ENCODE measurements around the gene AP2A2. TPM values are rescaled to one million over a fixed set of nuclear protein-coding genes. Genes with fewer than 3 reads are reported as not detected.
A peak's percentile ranks its signal among the peaks of the same experiment; 100 is the strongest.

AP2A2 gene
- total RNA-seq, 2 experiments from 2014 or later = 60.1 to 66.7 TPM

DNA sequence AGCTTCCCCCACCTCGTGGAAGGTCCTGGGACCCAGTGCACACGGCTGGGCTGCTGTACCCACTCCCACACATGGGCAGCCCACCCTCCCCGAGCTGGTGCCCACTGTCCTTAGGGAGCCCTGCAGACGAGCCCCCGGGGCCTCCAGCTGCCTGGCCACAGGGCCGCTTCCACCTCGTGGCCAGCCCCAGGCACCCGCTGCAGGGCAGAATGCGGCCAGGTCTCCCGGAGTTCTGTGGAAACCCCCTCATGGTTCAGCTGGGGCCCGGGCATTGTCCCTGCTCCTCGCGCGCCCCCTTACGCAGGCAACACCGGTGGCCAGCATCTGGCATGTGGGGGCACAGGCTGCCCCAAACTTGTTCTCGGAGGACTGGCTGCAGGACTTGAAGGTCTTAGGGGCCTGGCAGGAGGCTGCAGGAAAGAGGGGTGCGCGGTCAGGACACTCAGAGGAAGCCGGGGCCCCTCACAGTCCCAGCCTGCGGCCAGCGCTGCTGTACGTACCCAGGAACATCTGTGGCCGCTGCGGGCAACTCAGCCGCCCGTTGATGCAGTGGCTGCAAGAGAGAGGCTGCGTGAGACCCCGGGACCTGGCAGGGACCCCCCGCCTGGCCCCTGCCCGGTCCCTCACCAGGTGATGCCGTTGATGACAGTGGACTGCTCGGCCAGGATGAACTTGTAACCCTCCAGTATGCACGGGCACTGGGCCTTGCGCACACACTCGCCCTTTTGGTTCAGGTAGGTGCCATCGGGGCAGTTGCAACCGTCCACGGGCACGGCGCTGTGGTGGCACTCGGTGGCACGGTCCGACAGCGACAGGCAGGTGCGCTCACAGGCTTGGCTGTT, 101.2 kb downstream of the AP2A2 start:
- no peak overlapping the region for H3K4me3 Mint-ChIP-seq
- CTCF ChIA-PET = no interaction called here
- no peak for DNase-seq
- H3K36me3 Mint-ChIP-seq (ENCODE audit: low read depth) = no peaks in the 10 kb centered on the region
- no peaks in the 10 kb centered on the region for H3K27me3 Mint-ChIP-seq
- H3K9me3 Mint-ChIP-seq = peaks cover 2% of the 10 kb centered on the region
- H3K4me1 Mint-ChIP-seq = no peaks in the 10 kb centered on the region
- POLR2A ChIA-PET = no interaction called here
- no peak overlapping the region for H3K27ac Mint-ChIP-seq

DNA sequence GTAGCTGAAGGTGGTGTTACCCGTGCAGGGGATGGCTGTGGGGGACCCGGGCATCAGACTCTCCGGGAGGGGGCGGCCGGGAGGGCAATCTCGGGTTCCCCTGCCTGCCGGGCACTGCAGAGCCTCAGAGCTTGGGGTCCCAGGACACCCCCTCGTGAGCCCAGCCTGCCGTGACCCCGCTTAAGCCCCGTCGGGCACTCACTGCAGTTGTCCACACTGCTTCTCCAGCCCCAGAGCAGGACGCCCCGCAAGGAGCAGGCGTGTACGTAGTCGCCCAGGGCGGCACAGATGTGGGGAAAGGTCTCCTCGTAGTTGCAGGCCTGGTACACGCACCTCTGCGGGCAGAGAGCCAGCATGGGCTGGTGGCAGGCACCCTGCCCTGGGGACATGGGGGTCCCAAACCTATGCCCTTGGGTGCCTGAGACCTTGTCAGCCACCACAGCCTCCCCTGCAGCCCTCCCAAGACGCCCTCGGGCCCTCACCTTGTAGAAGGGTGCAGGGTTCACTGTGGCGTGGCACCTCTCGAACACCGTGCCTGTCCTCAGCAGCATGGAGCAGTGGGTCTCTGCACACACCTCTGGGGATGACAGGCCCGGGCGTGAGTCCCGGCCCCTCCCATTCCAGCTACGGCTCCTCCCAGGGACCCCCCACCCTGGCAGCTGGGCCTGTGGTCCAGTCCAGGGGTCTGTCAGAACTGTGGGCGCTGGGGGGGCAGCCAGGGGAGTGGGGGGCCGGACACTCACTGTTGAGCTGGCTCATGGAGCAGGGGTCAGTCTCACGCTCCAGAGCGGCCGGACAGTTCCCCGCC, 102.0 kb downstream of the AP2A2 start:
- no peak for DNase-seq
- CTCF ChIA-PET = no interaction called here
- no peaks in the 10 kb centered on the region for H3K4me1 Mint-ChIP-seq
- no peak overlapping the region for H3K27ac Mint-ChIP-seq
- no peak overlapping the region for H3K4me3 Mint-ChIP-seq
- H3K27me3 Mint-ChIP-seq = no peaks in the 10 kb centered on the region
- H3K9me3 Mint-ChIP-seq = peaks cover 4% of the 10 kb centered on the region
- no peaks in the 10 kb centered on the region for H3K36me3 Mint-ChIP-seq (ENCODE audit: low read depth)
- POLR2A ChIA-PET = no interaction called here

DNA sequence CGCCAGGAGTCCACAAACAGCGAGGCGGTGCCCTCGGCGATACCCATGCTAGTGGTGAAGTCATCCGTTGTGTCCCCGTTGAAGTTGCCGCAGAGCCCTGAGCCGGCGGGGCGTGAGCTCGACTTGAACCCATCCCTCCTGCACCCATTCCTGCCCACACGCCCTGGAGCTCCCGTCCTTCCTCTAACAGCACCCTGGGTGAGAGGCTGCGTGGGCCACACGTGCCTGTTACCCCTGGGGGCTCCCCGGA, 102.5 kb downstream of the AP2A2 start:
- Mint-ChIP-seq H3K27ac (no peak overlapping the region), H3K27me3 (no peaks in the 10 kb centered on the region), H3K4me1 (no peaks in the 10 kb centered on the region), H3K9me3 (peaks cover 4% of the 10 kb centered on the region), H3K4me3 (no peak overlapping the region), H3K36me3 (ENCODE audit: low read depth) (no peaks in the 10 kb centered on the region)
- CTCF ChIA-PET = no interaction called here
- DNase-seq = no peak
- POLR2A ChIA-PET = no interaction called here

DNA sequence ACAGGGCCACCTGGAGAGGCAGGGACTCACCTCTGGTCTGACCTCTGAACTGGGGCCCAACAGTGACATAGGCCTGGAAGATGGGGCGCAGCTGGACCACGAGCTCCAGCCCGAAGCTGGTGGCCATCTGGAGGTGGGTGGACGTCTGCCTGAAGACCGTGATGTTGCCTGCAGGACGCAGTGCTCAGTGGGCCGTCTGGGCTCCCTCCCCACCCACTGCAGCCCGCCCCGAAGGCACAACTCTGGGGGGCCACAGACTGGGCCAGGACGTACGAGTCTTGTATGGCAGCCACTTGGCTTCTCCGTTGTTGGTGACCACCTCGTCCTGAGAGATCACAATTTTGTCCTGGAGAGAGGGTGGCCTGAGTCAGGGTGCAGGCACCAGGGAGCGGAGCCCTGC, 102.9 kb downstream of the AP2A2 start:
- H3K9me3 Mint-ChIP-seq = peaks cover 4% of the 10 kb centered on the region
- ChIA-PET POLR2A (no interaction called here), CTCF (no interaction called here)
- no peaks in the 10 kb centered on the region for H3K4me1 Mint-ChIP-seq
- H3K36me3 Mint-ChIP-seq (ENCODE audit: low read depth) = no peaks in the 10 kb centered on the region
- no peak for DNase-seq
- no peak overlapping the region for H3K27ac Mint-ChIP-seq
- H3K4me3 Mint-ChIP-seq = no peak overlapping the region
- no peaks in the 10 kb centered on the region for H3K27me3 Mint-ChIP-seq

DNA sequence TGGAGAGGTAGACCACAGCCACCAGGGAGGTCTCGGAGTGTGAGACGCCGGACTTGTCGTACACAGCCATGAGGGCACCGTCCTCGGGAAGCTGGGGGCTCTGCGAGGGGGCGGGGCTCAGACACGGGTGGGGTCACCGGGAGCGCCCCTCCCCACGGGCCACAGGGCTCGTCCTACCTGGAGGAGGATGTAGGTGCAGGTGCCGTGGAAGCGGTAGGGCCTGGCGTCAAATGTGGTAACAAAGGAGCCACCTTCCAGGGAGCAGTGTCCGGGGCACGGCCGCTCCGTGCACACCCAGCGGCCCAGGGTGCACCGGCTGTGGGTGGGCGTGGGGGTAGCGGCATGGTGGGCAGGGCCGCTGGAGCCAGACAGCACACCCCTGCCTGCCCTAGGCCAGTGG, 103.4 kb downstream of the AP2A2 start:
- H3K36me3 Mint-ChIP-seq (ENCODE audit: low read depth) = no peaks in the 10 kb centered on the region
- CTCF ChIA-PET = no interaction called here
- POLR2A ChIA-PET = no interaction called here
- H3K27me3 Mint-ChIP-seq = no peaks in the 10 kb centered on the region
- H3K9me3 Mint-ChIP-seq = peaks cover 4% of the 10 kb centered on the region
- no peak for DNase-seq
- H3K27ac Mint-ChIP-seq = no peak overlapping the region
- H3K4me3 Mint-ChIP-seq = no peak overlapping the region
- no peaks in the 10 kb centered on the region for H3K4me1 Mint-ChIP-seq

DNA sequence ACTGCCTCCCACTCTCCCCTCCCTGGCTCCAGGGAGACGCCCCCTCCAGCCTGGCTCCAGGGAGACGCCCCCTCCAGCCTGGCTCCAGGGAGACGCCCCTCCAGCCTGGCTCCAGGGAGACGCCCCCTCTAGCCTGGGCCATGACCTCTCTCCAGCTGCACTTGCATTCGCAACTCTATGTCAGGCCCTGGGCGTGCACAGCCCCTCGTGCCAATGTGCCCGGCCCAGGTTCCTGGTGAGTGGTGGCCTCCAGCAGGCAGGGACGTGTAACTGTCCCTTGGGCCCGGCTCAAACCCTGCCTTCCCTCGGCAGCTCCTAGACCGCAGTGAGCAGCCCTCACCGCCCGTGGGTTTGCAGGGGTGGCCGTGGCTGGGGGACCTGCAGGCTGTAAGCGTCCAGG, 104.0 kb downstream of the AP2A2 start:
- no peaks in the 10 kb centered on the region for H3K36me3 Mint-ChIP-seq (ENCODE audit: low read depth)
- ChIA-PET CTCF (no interaction called here), POLR2A (no interaction called here)
- H3K9me3 Mint-ChIP-seq = peaks cover 4% of the 10 kb centered on the region
- H3K27me3 Mint-ChIP-seq = no peaks in the 10 kb centered on the region
- H3K27ac Mint-ChIP-seq = no peak overlapping the region
- DNase-seq = no peak
- H3K4me1 Mint-ChIP-seq = no peaks in the 10 kb centered on the region
- H3K4me3 Mint-ChIP-seq = no peak overlapping the region

DNA sequence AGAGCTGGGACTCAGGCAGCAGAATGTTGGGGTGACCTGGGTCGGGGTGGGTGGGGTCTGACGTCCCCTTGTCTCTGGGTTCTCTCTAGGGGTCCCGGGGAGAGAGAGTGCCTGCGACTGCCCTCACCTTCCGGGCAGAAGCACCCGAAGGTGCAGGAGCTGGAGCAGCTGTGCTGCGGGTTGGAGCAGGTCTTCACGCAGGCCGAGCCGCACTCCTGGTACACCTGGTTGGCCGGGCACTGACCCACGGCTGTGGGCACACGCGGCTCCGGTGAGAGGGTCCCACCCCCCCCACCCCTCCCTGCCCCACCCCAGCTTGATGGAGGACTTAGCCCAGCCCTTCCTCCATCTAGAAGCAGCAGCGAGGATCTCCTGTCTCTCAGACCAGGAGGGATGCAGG, 104.4 kb downstream of the AP2A2 start:
- Mint-ChIP-seq H3K36me3 (ENCODE audit: low read depth) (no peaks in the 10 kb centered on the region), H3K4me3 (no peak overlapping the region), H3K27me3 (no peaks in the 10 kb centered on the region), H3K9me3 (peaks cover 4% of the 10 kb centered on the region), H3K27ac (peak overlapping the region; percentile 71), H3K4me1 (no peaks in the 10 kb centered on the region)
- no peak for DNase-seq
- ChIA-PET POLR2A (no interaction called here), CTCF (no interaction called here)

DNA sequence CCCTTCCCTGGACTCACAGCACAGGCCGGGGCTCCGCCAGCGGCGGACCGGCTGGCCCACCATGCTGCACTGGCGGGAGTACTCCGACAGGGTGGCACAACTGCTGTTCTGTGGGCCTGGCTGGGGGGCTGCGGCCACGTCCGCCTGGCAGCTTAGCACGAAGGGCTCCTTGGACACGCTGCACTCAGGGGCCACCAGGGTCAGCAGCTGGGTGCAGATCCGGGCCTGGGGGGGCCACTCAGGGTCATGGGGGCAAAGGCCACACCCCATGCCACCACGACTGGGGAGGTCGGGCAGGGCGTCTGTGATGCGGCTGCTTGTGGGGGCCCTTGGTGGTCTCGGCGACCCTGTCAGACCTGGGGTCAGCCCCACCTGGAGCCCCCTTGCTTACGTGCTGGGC, 104.9 kb downstream of the AP2A2 start:
- ChIA-PET POLR2A (no interaction called here), CTCF (no interaction called here)
- Mint-ChIP-seq H3K36me3 (ENCODE audit: low read depth) (no peaks in the 10 kb centered on the region), H3K9me3 (peaks cover 4% of the 10 kb centered on the region), H3K27me3 (no peaks in the 10 kb centered on the region), H3K27ac (no peak overlapping the region), H3K4me3 (no peak overlapping the region), H3K4me1 (no peaks in the 10 kb centered on the region)
- no peak for DNase-seq

DNA sequence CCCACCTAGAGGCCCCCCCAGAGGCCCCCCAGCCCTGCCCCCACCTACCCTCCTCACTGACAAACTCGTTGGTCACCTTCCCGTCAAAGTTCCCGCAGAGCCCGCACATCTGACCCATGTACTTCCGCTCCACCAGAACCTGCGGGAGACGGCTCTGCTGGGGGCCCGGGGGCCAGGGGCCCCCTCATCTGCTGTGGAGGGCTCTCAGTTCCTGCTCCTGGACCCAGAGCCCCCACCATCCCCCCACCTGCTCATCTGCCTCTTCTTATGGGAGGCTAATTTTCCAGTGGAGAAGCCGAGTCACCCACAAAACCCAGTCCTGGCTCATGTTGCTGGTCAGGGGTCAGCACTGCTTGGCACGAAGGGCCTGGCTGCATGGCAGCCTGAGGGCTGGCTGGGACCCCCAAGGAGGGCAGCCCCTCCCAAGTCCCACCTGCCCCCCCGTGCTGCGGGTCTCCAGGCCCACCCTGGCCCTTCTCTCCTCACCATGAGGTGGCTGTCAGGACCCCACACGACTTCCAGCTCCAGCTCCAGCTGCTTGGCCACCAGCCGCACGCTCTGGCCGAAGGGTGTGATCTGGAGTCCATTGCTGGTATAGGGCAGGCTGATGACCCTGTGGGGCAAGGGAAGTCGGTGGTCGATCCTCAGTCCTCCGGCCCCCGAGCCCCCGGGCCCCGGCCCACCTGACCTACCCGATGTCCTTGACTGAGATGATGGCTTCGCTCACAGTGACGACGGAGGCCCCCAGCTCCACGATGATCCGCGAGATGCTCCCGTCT, 105.6 kb downstream of the AP2A2 start:
- H3K27ac Mint-ChIP-seq = no peak overlapping the region
- no peaks in the 10 kb centered on the region for H3K4me1 Mint-ChIP-seq
- H3K4me3 Mint-ChIP-seq = no peak overlapping the region
- peaks cover 4% of the 10 kb centered on the region for H3K9me3 Mint-ChIP-seq
- no peaks in the 10 kb centered on the region for H3K27me3 Mint-ChIP-seq
- CTCF ChIA-PET = no interaction called here
- POLR2A ChIA-PET = no interaction called here
- no peaks in the 10 kb centered on the region for H3K36me3 Mint-ChIP-seq (ENCODE audit: low read depth)
- DNase-seq = no peak

DNA sequence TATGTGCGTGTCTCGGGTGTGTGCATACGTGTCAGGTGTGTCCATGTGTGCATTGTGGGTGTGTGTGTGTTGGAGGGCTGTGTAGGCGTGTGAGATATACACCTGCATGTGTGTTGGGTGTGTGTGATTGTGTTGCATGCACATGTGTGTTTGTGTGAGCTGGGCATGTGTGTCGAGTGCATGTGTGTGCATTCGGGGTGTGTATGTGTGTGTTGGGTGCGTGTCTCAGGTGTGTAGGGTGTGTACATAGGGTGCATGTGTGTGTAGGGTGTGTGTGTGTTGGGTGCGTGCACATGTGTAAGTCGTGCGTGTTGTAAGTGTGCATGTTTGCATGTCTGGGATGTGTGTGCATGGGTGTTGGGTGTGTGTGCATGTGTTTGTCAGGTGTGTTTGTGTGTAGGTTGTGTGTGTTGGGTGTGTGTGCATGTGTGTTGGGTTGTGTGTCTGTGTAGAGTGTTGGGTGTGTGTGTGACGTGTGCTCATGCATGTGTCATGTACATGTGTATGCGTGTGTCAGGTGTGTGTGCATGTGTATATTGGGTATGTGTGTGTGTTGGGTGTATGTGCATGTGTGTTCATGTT, 106.7 kb downstream of the AP2A2 start:
- no peaks in the 10 kb centered on the region for H3K27me3 Mint-ChIP-seq
- H3K4me3 Mint-ChIP-seq = no peak overlapping the region
- DNase-seq = no peak
- ChIA-PET POLR2A (no interaction called here), CTCF (no interaction called here)
- H3K36me3 Mint-ChIP-seq (ENCODE audit: low read depth) = no peaks in the 10 kb centered on the region
- no peak overlapping the region for H3K27ac Mint-ChIP-seq
- H3K9me3 Mint-ChIP-seq = peaks cover 4% of the 10 kb centered on the region
- no peaks in the 10 kb centered on the region for H3K4me1 Mint-ChIP-seq

DNA sequence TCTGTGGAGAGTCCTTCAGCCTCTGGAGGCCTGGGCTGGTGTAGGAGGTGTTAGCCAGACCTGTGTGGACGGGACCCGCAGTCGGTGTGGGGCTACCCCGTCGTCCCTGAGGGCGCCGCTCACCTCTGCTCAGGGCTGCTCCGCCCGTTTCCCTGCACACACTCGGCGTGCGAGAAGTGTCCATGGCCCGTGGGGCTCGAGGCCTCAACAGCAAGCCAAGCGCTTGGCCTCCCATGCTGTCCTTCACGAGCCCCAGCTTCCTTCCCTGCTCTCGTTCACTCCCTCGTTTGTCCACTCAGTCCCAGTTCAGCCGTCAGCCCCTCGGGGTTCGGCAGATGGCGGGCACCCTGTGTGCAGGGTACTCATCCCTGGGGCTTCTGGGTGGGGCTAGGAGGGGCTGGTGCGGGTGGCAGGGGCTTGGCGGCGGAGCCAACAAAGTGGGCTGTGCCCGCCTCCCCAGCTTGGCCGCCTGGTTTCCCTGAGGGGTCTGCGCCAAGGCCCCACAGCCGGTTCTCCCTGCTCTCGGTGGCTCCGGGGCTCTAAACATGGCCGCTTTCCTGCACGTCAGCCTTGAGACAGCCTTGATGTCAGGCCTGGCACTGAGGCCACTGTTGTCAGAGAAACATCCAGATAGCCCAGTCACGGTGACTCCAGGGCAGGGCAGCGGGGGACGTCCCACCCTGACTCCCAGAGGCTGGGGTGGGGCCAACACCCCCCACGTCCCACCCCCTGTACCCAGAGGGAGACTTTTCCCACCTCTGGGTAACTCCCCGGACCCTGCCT, 107.5 kb downstream of the AP2A2 start:
- ChIA-PET POLR2A (no interaction called here), CTCF (no interaction called here)
- Mint-ChIP-seq H3K27ac (no peak overlapping the region), H3K9me3 (peaks cover 4% of the 10 kb centered on the region), H3K4me3 (no peak overlapping the region), H3K36me3 (ENCODE audit: low read depth) (no peaks in the 10 kb centered on the region), H3K27me3 (no peaks in the 10 kb centered on the region), H3K4me1 (no peaks in the 10 kb centered on the region)
- no peak for DNase-seq

DNA sequence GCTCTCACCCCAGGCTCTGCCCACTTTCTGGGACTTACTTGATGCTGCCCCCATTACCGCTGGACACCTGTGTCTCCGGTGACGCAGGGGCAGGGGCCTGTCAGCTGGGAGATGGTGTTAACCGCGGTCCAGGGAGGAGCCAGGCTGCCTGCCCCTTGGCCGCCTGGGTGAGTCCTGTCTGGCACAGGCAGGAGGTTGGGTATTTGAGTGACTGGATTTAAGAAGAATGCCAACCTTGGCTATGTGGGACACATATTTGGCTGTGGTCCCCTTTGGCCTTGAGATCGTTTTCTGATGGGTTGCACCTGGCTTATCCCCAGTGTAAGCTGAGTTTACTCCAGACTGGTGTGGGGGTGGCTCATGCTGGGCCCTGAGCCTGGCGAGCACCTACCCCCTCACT, 108.3 kb downstream of the AP2A2 start:
- POLR2A ChIA-PET = no interaction called here
- Mint-ChIP-seq H3K4me1 (no peaks in the 10 kb centered on the region), H3K9me3 (peaks cover 4% of the 10 kb centered on the region), H3K4me3 (no peak overlapping the region), H3K27me3 (no peaks in the 10 kb centered on the region), H3K27ac (no peak overlapping the region), H3K36me3 (ENCODE audit: low read depth) (no peaks in the 10 kb centered on the region)
- CTCF ChIA-PET = no interaction called here
- DNase-seq = no peak

All from activated CD4-positive, alpha-beta T cell treated with anti-CD3 and anti-CD28 coated beads, Interleukin-2, amount 10 ng/mL, durations not matched to agents 7 days and 5 days (primary cell).